ENCODE measurements around the gene PAFAH1B1.
A peak's percentile ranks its signal among the peaks of the same experiment; 100 is the strongest.
"Not testable (repeated sequence)": the region's sequence is repeated elsewhere in the genome, so short reads cannot be mapped to it uniquely, and the experiment has no call there.

Gene PAFAH1B1

GRCh38 chr17:2647957-2648356 is 54.5 kb downstream of the PAFAH1B1 start:
- Histone ChIP-seq H3K4me3 (ENCODE audit: low read depth, low read length) (no peak overlapping the region), H3K9me3 (ENCODE audit: control insufficient read depth, insufficient read depth, low read depth, low read length) (no peaks in the 10 kb centered on the region), H3K36me3 (ENCODE audit: control insufficient read depth in 2 of 2, insufficient read depth in 1 of 2, low read length in 2 of 2) (peaks cover 26 to 33% of the 10 kb centered on the region in 2 experiments), H3K27ac (ENCODE audit: extremely low read depth, low read depth, low read length) (no peak overlapping the region), H3K4me1 (ENCODE audit: control insufficient read depth, insufficient read depth, low read length) (no peaks in the 10 kb centered on the region)
- ChIA-PET POLR2A (no interaction called here), CTCF (no interaction called here)
- no peak for TF ChIP-seq ZNF544 (tag by site-specific recombination; IDR thresholded peaks at IDR 0.05)
- no peak for TF ChIP-seq ZNF324 (tag by site-specific recombination; IDR thresholded peaks at IDR 0.05)
- TF ChIP-seq ZNF548 (tag by site-specific recombination; IDR thresholded peaks at IDR 0.05): no peak
- no peak for TF ChIP-seq FEZF1 (tag by site-specific recombination; IDR thresholded peaks at IDR 0.05)
- TF ChIP-seq, protein P1, sequence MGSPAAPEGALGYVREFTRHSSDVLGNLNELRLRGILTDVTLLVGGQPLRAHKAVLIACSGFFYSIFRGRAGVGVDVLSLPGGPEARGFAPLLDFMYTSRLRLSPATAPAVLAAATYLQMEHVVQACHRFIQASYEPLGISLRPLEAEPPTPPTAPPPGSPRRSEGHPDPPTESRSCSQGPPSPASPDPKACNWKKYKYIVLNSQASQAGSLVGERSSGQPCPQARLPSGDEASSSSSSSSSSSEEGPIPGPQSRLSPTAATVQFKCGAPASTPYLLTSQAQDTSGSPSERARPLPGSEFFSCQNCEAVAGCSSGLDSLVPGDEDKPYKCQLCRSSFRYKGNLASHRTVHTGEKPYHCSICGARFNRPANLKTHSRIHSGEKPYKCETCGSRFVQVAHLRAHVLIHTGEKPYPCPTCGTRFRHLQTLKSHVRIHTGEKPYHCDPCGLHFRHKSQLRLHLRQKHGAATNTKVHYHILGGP (tag by site-specific recombination; IDR thresholded peaks at IDR 0.05): no peak
- TF ChIP-seq ZNF335 (tag by site-specific recombination; conservative IDR thresholded peaks at IDR 0.05): no peak
- TF ChIP-seq ZNF311 (tag by site-specific recombination; IDR thresholded peaks at IDR 0.05; ENCODE audit: borderline replicate concordance): no peak
- no peak for TF ChIP-seq ZNF747 (tag by site-specific recombination; IDR thresholded peaks at IDR 0.05)
- TF ChIP-seq BCL11A (tag by site-specific recombination; IDR thresholded peaks at IDR 0.05; ENCODE audit: low read depth): no peak

GRCh38 chr17:2649191-2649590 is 55.7 kb downstream of the PAFAH1B1 start:
- CTCF ChIA-PET: interaction anchor here (0.7 kb wide), 1 partner anchor 204 kb away, joined by 3 read pairs; no protein-coding TSS in a partner anchor
- POLR2A ChIA-PET: no interaction called here
- H3K4me3 ChIP-seq (ENCODE audit: low read depth, low read length): no peak overlapping the region

GRCh38 chr17:2652911-2653310 is 59.5 kb downstream of the PAFAH1B1 start:
- H3K36me3 ChIP-seq (ENCODE audit: control insufficient read depth in 2 of 2, insufficient read depth in 1 of 2, low read length in 2 of 2): peaks cover 24 to 36% of the 10 kb centered on the region in 2 experiments
- H3K27ac ChIP-seq (ENCODE audit: extremely low read depth, low read depth, low read length); H3K9me3 ChIP-seq (ENCODE audit: control insufficient read depth, insufficient read depth, low read depth, low read length); H3K4me3 ChIP-seq (ENCODE audit: low read depth, low read length); H3K4me1 ChIP-seq (ENCODE audit: control insufficient read depth, insufficient read depth, low read length): not testable (repeated sequence)
- ChIA-PET CTCF (interaction anchor here (0.6 to 1.0 kb wide), 2 partner anchors 9 to 255 kb away, joined by 4 to 5 read pairs; no protein-coding TSS in a partner anchor), POLR2A (interaction anchor here (0.7 kb wide), 1 partner anchor 22 kb away, joined by 3 read pairs; no protein-coding TSS in a partner anchor)
- TF ChIP-seq KLF8 (tag by site-specific recombination; IDR thresholded peaks at IDR 0.05) (0 out of 2 replicates have a peak, but pooled peaks have one; percentile 19), ZNF146 (tag by site-specific recombination; IDR thresholded peaks at IDR 0.05) (peak; percentile 100), ZNF639 (tag by site-specific recombination; IDR thresholded peaks at IDR 0.05) (0 out of 2 replicates have a peak, but pooled peaks have one; percentile 13), ZNF202 (tag by site-specific recombination; IDR thresholded peaks at IDR 0.05; ENCODE audit: borderline replicate concordance) (peak; percentile 55; the same call in 1 of the 2 replicates)
- TF ChIP-seq, protein P2, sequence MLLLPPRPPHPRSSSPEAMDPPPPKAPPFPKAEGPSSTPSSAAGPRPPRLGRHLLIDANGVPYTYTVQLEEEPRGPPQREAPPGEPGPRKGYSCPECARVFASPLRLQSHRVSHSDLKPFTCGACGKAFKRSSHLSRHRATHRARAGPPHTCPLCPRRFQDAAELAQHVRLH (tag by site-specific recombination; IDR thresholded peaks at IDR 0.05): peak; percentile 91
- TF ChIP-seq, protein P3, sequence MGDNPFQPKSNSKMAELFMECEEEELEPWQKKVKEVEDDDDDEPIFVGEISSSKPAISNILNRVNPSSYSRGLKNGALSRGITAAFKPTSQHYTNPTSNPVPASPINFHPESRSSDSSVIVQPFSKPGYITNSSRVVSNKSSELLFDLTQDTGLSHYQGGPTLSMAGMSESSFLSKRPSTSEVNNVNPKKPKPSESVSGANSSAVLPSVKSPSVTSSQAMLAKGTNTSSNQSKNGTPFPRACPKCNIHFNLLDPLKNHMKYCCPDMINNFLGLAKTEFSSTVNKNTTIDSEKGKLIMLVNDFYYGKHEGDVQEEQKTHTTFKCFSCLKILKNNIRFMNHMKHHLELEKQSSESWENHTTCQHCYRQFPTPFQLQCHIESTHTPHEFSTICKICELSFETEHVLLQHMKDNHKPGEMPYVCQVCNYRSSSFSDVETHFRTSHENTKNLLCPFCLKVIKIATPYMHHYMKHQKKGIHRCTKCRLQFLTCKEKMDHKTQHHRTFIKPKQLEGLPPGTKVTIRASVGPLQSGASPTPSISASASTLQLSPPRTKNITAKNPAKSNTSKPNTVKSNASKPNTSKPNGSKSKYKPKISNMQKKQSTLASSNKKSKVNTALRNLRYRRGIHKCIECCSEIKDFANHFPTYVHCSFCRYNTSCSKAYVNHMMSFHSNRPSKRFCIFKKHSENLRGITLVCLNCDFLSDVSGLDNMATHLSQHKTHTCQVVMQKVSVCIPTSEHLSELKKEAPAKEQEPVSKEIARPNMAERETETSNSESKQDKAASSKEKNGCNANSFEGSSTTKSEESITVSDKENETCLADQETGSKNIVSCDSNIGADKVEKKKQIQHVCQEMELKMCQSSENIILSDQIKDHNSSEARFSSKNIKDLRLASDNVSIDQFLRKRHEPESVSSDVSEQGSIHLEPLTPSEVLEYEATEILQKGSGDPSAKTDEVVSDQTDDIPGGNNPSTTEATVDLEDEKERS (tag by site-specific recombination; IDR thresholded peaks at IDR 0.05): peak; percentile 96

More at GRCh38 chr17:2649191-2649590, 55.7 kb downstream of the PAFAH1B1 start:
- Histone ChIP-seq H3K27ac (ENCODE audit: extremely low read depth, low read depth, low read length) (no peak overlapping the region), H3K36me3 (ENCODE audit: control insufficient read depth in 2 of 2, insufficient read depth in 1 of 2, low read length in 2 of 2) (peaks cover 30 to 32% of the 10 kb centered on the region in 2 experiments), H3K9me3 (ENCODE audit: control insufficient read depth, insufficient read depth, low read depth, low read length) (no peaks in the 10 kb centered on the region), H3K4me1 (ENCODE audit: control insufficient read depth, insufficient read depth, low read length) (no peaks in the 10 kb centered on the region)
- no peak for TF ChIP-seq AEBP2 (tag by site-specific recombination; IDR thresholded peaks at IDR 0.05; ENCODE audit: borderline replicate concordance)
- TF ChIP-seq ZNF202 (tag by site-specific recombination; IDR thresholded peaks at IDR 0.05; ENCODE audit: borderline replicate concordance): no peak
- no peak for TF ChIP-seq ZNF473 (tag by site-specific recombination; IDR thresholded peaks at IDR 0.05)
- TF ChIP-seq OVOL3 (tag by site-specific recombination; IDR thresholded peaks at IDR 0.05): no peak
- TF ChIP-seq YY2 (tag by site-specific recombination; IDR thresholded peaks at IDR 0.05): no peak
- TF ChIP-seq ZSCAN23 (tag by site-specific recombination; IDR thresholded peaks at IDR 0.05): no peak

All from HEK293 (cell line).